Activated T-cell treated with anti-CD3 and anti-CD28 coated beads, Interleukin-2, amount 50 U/mL, for 48 hours (primary cell): ENCODE results near the gene CHD3.

Experiments used
- DNase-seq, 2 experiments: peaks; one replicate each; pipeline ENCODE4 v3.0.0-alpha.2; 2020

CHD3 gene

GRCh38 chr17:7897773-7898172, 9.2 kb downstream of the CHD3 start:
- DNase-seq: no peak

- no peak for DNase-seq
Observed at GRCh38 chr17:7903154-7904103, 14.8 kb downstream of the CHD3 start.

GRCh38 chr17:7909089-7909488, 20.5 kb downstream of the CHD3 start:
- DNase-seq: no peak

GRCh38 chr17:7910281-7910680, 21.7 kb downstream of the CHD3 start:
- no peak for DNase-seq

- no peak for DNase-seq
Observed at GRCh38 chr17:7910711-7911110, 22.1 kb downstream of the CHD3 start.

- no peak for DNase-seq
Observed at GRCh38 chr17:7911116-7911515, 22.5 kb downstream of the CHD3 start.

GRCh38 chr17:7912927-7913524, 24.4 kb downstream of the CHD3 start:
- peak in 1 of 2 experiments; percentile 31 for DNase-seq

GRCh38 chr17:7915179-7915610, 26.6 kb downstream of the CHD3 start:
- no peak for DNase-seq

GRCh38 chr17:7915611-7916384, 27.2 kb downstream of the CHD3 start, which contains the start of gene RNF227:
Gene RNF227 (minus strand): TSS chr17:7916289. CDS start chr17:7916195, 94 bp downstream.
- DNase-seq: peak; percentile 93

- no peak for DNase-seq
Observed at GRCh38 chr17:7916385-7916682, 27.7 kb downstream of the CHD3 start.

- DNase-seq: no peak
Observed at GRCh38 chr17:7916808-7917207, 28.2 kb downstream of the CHD3 start.

GRCh38 chr17:7922269-7922844, 33.8 kb downstream of the CHD3 start:
- DNase-seq: no peak

- DNase-seq: peak; percentile 86
Observed at GRCh38 chr17:7922845-7923628, 34.4 kb downstream of the CHD3 start.

GRCh38 chr17:7927596-7927995, 39.0 kb downstream of the CHD3 start:
- no peak for DNase-seq

GRCh38 chr17:7929158-7930023, 40.8 kb downstream of the CHD3 start, which contains the start of gene KCNAB3:
Gene KCNAB3 (minus strand): TSS chr17:7929856. CDS start chr17:7929435, 421 bp downstream.
- peak; percentile 58 to 74 for DNase-seq

GRCh38 chr17:7930841-7931631, 42.4 kb downstream of the CHD3 start:
- DNase-seq: no peak

- DNase-seq: peak; percentile 99 to 100
Observed at GRCh38 chr17:7931709-7932482, 43.3 kb downstream of the CHD3 start, which contains the start of the genes CNTROB and TRAPPC1. Gene CNTROB (plus strand): TSS chr17:7932206. CDS start chr17:7933080, 874 bp downstream. Gene TRAPPC1 (minus strand): TSS chr17:7931946. CDS start chr17:7931829, 117 bp downstream.

- peak in 1 of 2 experiments; percentile 47 for DNase-seq
Observed at GRCh38 chr17:7932483-7932891, 43.9 kb downstream of the CHD3 start.

GRCh38 chr17:7932949-7933348, 44.4 kb downstream of the CHD3 start:
- DNase-seq: peak; percentile 49 to 55
